NCI-H774 (cell line): ENCODE measurements around the gene NR4A1.
A peak's percentile ranks its signal among the peaks of the same experiment; 100 is the strongest.

Experiments used
- DNase-seq: peaks from one replicate; lab custom pipeline; 2025; lab: John Stamatoyannopoulos, UW

Gene NR4A1

GRCh38 chr12:52050758-52051541, at the start of gene NR4A1:
Gene NR4A1, plus strand, starts transcription at chr12:52051442. Its CDS starts 2,887 bp downstream, at chr12:52054329.
- peak; percentile 87 for DNase-seq

- no peak for DNase-seq
These were observed 48.2 kb upstream of the NR4A1 start for GRCh38 chr12:52003016-52003550.

GRCh38 chr12:52003591-52003990, 47.7 kb upstream of the NR4A1 start:
- DNase-seq = no peak

- peak; percentile 47 for DNase-seq
These were observed 47.1 kb upstream of the NR4A1 start for GRCh38 chr12:52004042-52004648.

- DNase-seq = no peak
These were observed 45.9 kb upstream of the NR4A1 start for GRCh38 chr12:52005218-52005902.

- no peak for DNase-seq
These were observed 45.1 kb upstream of the NR4A1 start for GRCh38 chr12:52005903-52006703.

GRCh38 chr12:52006726-52007157, 44.5 kb upstream of the NR4A1 start, which contains the start of gene TAMALIN:
Gene TAMALIN, plus strand, starts transcription at chr12:52006946. Its CDS starts 74 bp downstream, at chr12:52007020.
- peak; percentile 65 for DNase-seq

GRCh38 chr12:52007158-52007921, 43.9 kb upstream of the NR4A1 start:
- no peak for DNase-seq

- no peak for DNase-seq
These were observed 43.2 kb upstream of the NR4A1 start for GRCh38 chr12:52007982-52008510.

- DNase-seq = no peak
These were observed 42.0 kb upstream of the NR4A1 start for GRCh38 chr12:52009081-52009751.

- DNase-seq = no peak
These were observed 41.1 kb upstream of the NR4A1 start for GRCh38 chr12:52010152-52010622.

GRCh38 chr12:52010692-52011601, 40.3 kb upstream of the NR4A1 start:
- DNase-seq = no peak

- DNase-seq = no peak
These were observed 39.5 kb upstream of the NR4A1 start for GRCh38 chr12:52011602-52012214.

GRCh38 chr12:52013626-52014310, 37.5 kb upstream of the NR4A1 start:
- DNase-seq = no peak

- no peak for DNase-seq
These were observed 36.4 kb upstream of the NR4A1 start for GRCh38 chr12:52014567-52015530.

- no peak for DNase-seq
These were observed 35.7 kb upstream of the NR4A1 start for GRCh38 chr12:52015532-52016041.
